ENCODE data around the gene REP15. TPM values are rescaled to one million over a fixed set of nuclear protein-coding genes. Genes with fewer than 3 reads are reported as not detected.

The REP15 gene
- total and polyA plus RNA-seq, 2 of the 8 experiments (the other 6 are each of a cell fraction or from before 2014, with no cell fraction given) = 0.06 to 0.73 TPM

- peak in 1 of 2 experiments; percentile 64; a peak in 1 of 4 replicates for TF ChIP-seq HDAC2 (IDR thresholded peaks at IDR 0.05; ENCODE audit: borderline replicate concordance in 1 of 2, low read depth in 2 of 2, low read length in 2 of 2)
- no peak for TF ChIP-seq POLR2A (IDR thresholded peaks at IDR 0.05; ENCODE audit: control extremely low read depth in 1 of 2, low read depth in 2 of 2, low read length in 2 of 2)
- no peak for TF ChIP-seq CHD2 (IDR thresholded peaks at IDR 0.05; ENCODE audit: low read length)
- 0 out of 2 replicates have a peak, but pooled peaks have one; percentile 27 for TF ChIP-seq CEBPB (IDR thresholded peaks at IDR 0.05; ENCODE audit: low read depth, low read length)
- TF ChIP-seq SP4 (IDR thresholded peaks at IDR 0.05; ENCODE audit: low read length) = no peak
- no peak for TF ChIP-seq KDM4A (IDR thresholded peaks at IDR 0.05; ENCODE audit: low read depth, low read length, severe bottlenecking)
- TF ChIP-seq SIX5 (IDR thresholded peaks at IDR 0.05; ENCODE audit: low read depth, low read length) = no peak
- no peak for TF ChIP-seq TBP (IDR thresholded peaks at IDR 0.05; ENCODE audit: low read depth, low read length)
- TF ChIP-seq TEAD4 (IDR thresholded peaks at IDR 0.05; ENCODE audit: low read depth, low read length) = peak; percentile 99
- peak; percentile 23 for TF ChIP-seq NANOG (IDR thresholded peaks at IDR 0.05; ENCODE audit: insufficient read depth, low read depth, low read length, poor library complexity, severe bottlenecking)
- no peak for TF ChIP-seq TAF1 (IDR thresholded peaks at IDR 0.05; ENCODE audit: low read depth, low read length)
- TF ChIP-seq RAD21 (IDR thresholded peaks at IDR 0.05 in 1 of 2, conservative IDR thresholded peaks at IDR 0.05 in 1 of 2; ENCODE audit: low read depth in 2 of 2, low read length in 2 of 2) = peak; percentile 77 to 80
Observed at GRCh38 chr12:27703720-27704452, 7.6 kb downstream of the REP15 start (continued).
